ENCODE data around the gene CD74. TPM values are rescaled to one million over a fixed set of nuclear protein-coding genes. Genes with fewer than 3 reads are reported as not detected.

The CD74 gene
- total and polyA plus RNA-seq, 12 donors, result 120 to 2,270 (median 299) TPM

DNA sequence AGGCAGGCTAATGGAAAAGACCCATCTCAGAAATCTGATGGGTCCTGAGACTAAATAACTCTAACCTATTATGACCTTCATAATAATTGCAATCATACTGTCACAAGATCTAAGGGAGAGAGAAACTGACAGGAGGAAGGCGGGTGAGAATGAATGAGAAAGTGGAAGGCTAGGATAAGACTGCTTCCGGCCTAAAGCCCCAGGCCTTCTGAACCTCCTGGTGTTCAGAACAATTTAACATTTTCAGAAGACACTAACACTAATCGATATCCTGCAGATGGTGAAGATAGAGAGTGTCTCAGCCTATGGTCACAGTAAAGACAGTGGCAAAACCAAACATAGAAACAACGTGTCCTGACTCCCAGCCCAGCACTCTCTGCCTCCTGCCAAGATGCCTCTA lies 35.6 kb upstream of the CD74 start:
- ATAC-seq, result no peak
- Histone ChIP-seq H3K36me3 (peaks cover 0 to 48% (median 45%) of the 10 kb centered on the region in 9 donors), H3K4me1 (peaks cover 7 to 38% (median 18%) of the 10 kb centered on the region in 9 donors), H3K9me3 (peaks cover 0 to 5% (median 0%) of the 10 kb centered on the region in 11 donors), H3K27me3 (no peaks in the 10 kb centered on the region), H3K4me3 (peak overlapping the region; percentile 45 to 97 (median 84)), H3K27ac (peak overlapping the region in 7 of 10 donors; percentile 93 to 99 (median 98))
- intact Hi-C loops (cut with DNase I), result loop anchor here in 1 of 10 donors (5.0 kb wide), 1 partner anchor 91 kb away; the partner anchor contains the start of gene TCOF1
- DNase-seq, result no peak
- TF ChIP-seq, protein P1, sequence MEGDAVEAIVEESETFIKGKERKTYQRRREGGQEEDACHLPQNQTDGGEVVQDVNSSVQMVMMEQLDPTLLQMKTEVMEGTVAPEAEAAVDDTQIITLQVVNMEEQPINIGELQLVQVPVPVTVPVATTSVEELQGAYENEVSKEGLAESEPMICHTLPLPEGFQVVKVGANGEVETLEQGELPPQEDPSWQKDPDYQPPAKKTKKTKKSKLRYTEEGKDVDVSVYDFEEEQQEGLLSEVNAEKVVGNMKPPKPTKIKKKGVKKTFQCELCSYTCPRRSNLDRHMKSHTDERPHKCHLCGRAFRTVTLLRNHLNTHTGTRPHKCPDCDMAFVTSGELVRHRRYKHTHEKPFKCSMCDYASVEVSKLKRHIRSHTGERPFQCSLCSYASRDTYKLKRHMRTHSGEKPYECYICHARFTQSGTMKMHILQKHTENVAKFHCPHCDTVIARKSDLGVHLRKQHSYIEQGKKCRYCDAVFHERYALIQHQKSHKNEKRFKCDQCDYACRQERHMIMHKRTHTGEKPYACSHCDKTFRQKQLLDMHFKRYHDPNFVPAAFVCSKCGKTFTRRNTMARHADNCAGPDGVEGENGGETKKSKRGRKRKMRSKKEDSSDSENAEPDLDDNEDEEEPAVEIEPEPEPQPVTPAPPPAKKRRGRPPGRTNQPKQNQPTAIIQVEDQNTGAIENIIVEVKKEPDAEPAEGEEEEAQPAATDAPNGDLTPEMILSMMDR (IDR thresholded peaks at IDR 0.05), result no peak
- WGBS, 2 donors, result 22 to 28% methylated on average over 4 of the region's 4 CpGs

DNA sequence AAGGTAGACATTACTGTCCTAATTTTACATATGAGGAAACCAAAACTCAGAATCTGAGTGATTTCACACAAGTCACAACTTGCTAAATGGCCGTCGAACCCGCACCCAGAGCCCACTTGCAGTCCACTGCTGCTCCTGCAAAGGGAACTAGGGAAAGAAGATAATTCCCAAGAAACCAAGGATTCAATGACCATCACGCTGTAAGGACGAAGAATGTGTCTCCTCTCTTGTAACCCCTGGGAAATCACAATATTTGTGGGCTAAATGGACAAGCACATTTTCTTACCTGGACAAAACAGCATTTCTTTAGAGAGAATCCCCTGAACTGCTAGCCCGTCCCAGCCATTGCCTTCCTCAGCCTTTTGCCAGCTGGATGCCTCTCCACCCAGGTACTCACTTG lies 34.5 kb upstream of the CD74 start:
- 87 to 91% methylated on average over 6 of the region's 6 CpGs for WGBS, 2 donors
- Histone ChIP-seq H3K4me1 (peaks cover 7 to 35% (median 23%) of the 10 kb centered on the region in 9 donors), H3K36me3 (peaks cover 0 to 59% (median 49%) of the 10 kb centered on the region in 9 donors), H3K4me3 (no peak overlapping the region), H3K9me3 (peaks cover 0 to 5% (median 0%) of the 10 kb centered on the region in 11 donors), H3K27ac (peak overlapping the region in 1 of 10 donors; percentile 98), H3K27me3 (no peaks in the 10 kb centered on the region)
- intact Hi-C loops (cut with DNase I), result loop anchor here in 1 of 10 donors (5.0 kb wide), 1 partner anchor 90 kb away; the partner anchor contains the start of gene TCOF1
- ATAC-seq (no peak), DNase-seq (no peak)
- TF ChIP-seq, protein P1 (IDR thresholded peaks at IDR 0.05), result no peak

DNA sequence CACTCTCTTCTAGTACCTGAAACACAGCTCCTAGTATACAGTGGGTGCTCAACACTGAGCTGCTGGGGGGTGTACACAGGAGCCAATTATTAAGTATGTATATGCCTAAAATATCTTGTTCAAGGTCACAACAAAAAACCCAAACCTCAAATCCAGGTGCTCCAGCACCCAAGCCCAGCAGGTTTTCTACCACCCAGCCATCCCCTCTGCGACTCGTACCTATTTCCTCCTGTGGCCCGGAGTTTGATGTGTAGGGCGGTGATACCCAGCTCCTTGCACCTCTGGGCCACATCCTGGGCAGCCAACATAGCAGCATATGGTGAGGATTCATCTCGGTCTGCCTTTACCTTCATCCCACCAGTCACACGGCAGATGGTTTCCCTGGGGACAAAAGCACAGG lies 33.9 kb upstream of the CD74 start:
- TF ChIP-seq, protein P1 (IDR thresholded peaks at IDR 0.05), result no peak
- no peaks in the 10 kb centered on the region for H3K27me3 ChIP-seq
- peaks cover 0 to 5% (median 0%) of the 10 kb centered on the region in 11 donors for H3K9me3 ChIP-seq
- peaks cover 7 to 37% (median 26%) of the 10 kb centered on the region in 9 donors for H3K4me1 ChIP-seq
- no peak for DNase-seq
- no peak overlapping the region for H3K4me3 ChIP-seq
- no peak for ATAC-seq
- WGBS, 2 donors, result 90 to 93% methylated on average over 6 of the region's 6 CpGs
- H3K27ac ChIP-seq, result no peak overlapping the region
- H3K36me3 ChIP-seq, result peaks cover 0 to 64% (median 49%) of the 10 kb centered on the region in 9 donors
- intact Hi-C loops (cut with DNase I), result loop anchor here in 1 of 10 donors (5.0 kb wide), 1 partner anchor 89 kb away; the partner anchor contains the start of gene TCOF1

DNA sequence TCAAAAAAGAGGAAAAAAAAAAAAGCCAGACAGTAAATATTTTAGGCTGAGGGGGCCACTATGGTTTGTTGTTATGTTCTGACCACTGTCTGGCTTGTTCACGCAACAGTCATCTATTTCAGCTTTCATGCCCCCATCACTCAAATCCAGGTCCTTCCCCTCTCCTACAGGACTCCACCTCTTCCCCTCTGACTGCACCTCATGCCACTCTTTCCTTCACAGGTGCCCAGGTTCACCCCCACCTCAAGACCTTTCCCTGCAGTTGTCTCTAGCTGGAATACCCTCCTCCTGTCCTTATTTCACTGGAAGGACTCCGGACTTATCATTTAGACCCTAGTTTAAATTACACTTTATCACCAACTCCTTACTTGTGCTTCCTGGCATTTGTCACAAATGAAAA lies 33.4 kb upstream of the CD74 start:
- H3K27me3 ChIP-seq, result no peaks in the 10 kb centered on the region
- TF ChIP-seq, protein P1 (IDR thresholded peaks at IDR 0.05), result no peak
- ATAC-seq, result no peak
- 72 to 80% methylated on average over 2 of the region's 2 CpGs for WGBS, 2 donors
- no peak for DNase-seq
- H3K36me3 ChIP-seq, result peaks cover 0 to 69% (median 49%) of the 10 kb centered on the region in 9 donors
- H3K27ac ChIP-seq, result no peak overlapping the region
- intact Hi-C loops (cut with DNase I), result loop anchor here in 1 of 10 donors (5.0 kb wide), 1 partner anchor 89 kb away; the partner anchor contains the start of gene TCOF1
- H3K4me1 ChIP-seq, result peaks cover 7 to 41% (median 31%) of the 10 kb centered on the region in 9 donors
- H3K9me3 ChIP-seq, result peaks cover 0 to 5% (median 0%) of the 10 kb centered on the region in 11 donors
- no peak overlapping the region for H3K4me3 ChIP-seq
